AG08396 (cell line): ENCODE data around the gene PLSCR5.

Source experiments
- DNase-seq: peaks from one replicate; pipeline ENCODE4 v3.0.0; 2012; ENCODE audit warnings: low spot score, mixed read lengths

Gene PLSCR5

GRCh38 chr3:146544002-146544928 lies 60.9 kb downstream of the PLSCR5 start, which contains the start of gene PLSCR1:
Gene PLSCR1, minus strand, starts transcription at chr3:146544607. Its CDS starts 8,055 bp downstream, at chr3:146536552.
- DNase-seq: peak; percentile 93

DNA sequence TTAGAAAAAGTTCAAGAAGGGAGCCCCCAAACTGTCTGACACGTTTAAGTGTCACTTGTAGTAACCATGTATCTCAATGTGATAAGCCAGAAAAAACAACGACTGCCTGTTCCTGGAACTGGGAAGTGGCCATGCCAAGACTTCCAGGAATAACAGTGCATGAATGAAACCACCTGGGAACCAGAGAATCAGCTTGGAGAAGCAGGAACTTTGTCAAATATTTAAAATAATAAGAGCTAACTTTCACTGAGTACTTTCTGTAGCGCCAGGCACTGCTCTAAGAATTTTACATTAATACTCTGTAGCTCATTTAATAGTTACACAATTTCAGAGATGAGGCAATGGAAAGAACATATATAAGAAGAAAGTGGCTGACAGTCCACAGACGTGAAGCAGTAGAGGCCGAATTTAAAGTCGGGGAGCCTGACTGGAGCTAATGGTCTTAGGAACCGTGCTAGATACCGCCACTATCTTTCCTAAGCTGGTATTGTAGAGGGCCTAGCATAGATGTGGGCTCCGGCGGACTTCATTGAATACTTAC lies 61.6 kb downstream of the PLSCR5 start:
- DNase-seq: peak; percentile 7

DNA sequence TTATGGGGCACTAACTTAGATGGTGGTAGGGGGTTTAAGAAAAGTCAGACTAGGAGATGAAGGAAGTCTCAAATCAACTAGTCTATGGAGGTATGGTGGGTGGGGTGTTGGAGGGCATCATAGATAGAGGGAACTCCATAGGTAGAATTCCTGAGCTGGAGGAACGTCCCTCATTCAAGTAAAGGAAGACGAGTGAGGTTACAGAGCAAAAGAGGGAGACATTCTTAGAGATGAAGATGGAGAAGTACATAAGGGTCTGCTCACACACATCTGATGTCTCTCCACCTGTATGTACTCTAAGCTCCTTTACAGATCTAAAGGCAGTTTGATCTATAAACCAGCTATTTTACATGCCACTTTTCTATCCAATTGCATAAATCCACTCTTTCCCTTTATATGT lies 62.2 kb downstream of the PLSCR5 start:
- DNase-seq: no peak

DNA sequence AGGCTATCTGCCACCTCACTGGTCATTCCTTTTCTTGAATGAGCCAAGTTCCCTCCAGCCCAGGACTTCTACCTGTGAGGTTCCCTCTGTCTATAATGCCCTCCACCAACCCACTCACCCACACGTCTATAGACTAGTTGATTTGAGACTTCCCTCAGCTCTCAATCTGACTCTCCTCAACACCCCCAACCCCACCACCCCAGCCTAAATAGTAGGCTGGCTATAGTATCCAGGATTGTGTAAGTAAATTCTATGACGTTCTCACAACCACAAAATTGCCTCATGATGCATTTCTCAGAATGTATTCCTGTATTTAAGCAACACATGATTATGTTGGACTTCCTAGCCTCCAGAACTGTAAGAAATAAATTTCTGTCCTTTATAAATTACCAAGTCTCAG lies 63.0 kb downstream of the PLSCR5 start:
- DNase-seq: no peak

DNA sequence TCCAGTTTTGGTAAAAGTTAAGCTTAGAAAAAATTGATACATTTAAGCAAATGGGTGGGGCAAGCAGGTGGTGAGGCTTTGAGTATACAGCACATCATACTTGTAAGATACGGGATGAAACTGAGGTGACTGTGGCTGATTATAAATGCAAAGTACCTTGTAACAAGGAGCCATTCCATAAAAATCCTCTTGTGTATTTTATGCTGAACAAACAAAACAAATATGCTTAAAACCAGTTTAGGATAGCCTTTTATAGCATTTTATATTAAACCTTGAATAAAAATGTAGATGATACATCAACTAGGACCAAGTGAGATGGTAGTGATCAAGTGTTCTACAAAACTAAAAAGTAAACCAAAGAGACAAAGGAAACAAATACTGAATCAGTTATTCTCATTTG lies 64.2 kb downstream of the PLSCR5 start:
- DNase-seq: no peak

GRCh38 chr3:146540236-146540635 lies 64.9 kb downstream of the PLSCR5 start:
- no peak for DNase-seq

DNA sequence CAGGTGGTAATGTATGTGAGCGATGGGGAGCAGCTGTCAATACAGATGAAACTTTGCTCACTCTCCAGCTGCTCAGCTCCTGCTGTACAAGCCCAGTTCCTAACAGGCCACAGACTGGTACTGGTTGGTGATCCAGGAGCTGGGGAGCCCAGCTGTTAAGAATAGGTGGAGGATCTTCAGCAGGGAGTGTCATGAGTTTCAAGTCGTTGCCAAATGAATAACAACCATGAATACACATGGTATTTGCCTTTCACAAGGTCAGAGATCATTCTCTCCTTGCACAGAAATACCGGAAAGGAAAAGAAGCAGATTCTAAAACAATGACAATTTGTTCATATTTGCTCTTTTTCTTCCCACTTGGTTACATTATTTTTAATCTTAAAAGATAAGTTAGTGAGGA lies 65.8 kb downstream of the PLSCR5 start:
- no peak for DNase-seq

DNA sequence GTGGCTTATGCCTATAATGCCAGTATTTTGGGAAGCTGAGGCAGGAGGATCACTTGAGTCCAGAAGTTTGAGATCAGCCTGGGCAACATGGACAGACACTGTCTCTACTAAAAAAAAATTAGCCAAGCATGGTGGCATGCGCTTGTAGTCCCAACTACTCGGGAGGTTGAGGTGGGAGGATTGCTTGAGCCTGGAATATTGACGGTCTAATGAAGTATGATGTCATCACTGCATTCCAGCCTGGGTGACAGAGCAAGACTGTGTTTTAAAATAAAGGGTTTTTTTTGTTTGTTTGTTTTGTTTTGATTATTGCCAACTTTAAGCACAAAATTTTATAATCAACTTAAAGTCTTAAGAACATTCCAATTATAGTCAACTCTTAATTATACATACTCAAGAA lies 67.5 kb downstream of the PLSCR5 start:
- DNase-seq: no peak

GRCh38 chr3:146536681-146537080 lies 68.5 kb downstream of the PLSCR5 start:
- DNase-seq: no peak
